C4-2B (cell line): ENCODE data around the gene NYNRIN.

ENCODE experiments used
- ZFX ChIP-seq: fragments of 450-650 bp; IDR thresholded peaks from 2 replicates; pipeline ENCODE4 v1.6.1; 2017
- TF ChIP-seq, protein P1 (sequence below): fragments of 450-650 bp; conservative IDR thresholded peaks from 2 replicates; pipeline ENCODE4 v1.5.1; 2017; ENCODE audit warnings: mild to moderate bottlenecking

DNA sequence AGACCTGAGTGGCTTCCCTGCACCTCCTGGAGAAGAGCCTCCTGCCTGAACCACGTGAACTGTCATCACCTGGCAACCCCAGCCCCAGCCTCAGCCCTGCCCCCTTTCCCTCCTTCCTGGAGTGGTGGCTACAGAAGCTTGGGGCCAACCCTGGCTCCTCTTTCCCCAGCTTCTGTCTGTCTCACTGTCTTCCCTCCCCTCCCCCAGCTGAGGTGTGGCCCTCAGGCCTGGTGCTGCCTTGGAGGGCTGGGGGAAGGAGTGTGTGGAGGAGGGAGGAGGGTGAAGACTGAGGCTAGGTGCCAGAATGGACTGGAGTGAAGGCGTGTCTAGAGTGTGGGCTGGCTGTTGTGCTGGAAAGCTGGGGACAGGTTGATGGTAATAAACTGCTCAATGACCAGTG lies 21.1 kb upstream of the NYNRIN start:
- TF ChIP-seq, protein P1, sequence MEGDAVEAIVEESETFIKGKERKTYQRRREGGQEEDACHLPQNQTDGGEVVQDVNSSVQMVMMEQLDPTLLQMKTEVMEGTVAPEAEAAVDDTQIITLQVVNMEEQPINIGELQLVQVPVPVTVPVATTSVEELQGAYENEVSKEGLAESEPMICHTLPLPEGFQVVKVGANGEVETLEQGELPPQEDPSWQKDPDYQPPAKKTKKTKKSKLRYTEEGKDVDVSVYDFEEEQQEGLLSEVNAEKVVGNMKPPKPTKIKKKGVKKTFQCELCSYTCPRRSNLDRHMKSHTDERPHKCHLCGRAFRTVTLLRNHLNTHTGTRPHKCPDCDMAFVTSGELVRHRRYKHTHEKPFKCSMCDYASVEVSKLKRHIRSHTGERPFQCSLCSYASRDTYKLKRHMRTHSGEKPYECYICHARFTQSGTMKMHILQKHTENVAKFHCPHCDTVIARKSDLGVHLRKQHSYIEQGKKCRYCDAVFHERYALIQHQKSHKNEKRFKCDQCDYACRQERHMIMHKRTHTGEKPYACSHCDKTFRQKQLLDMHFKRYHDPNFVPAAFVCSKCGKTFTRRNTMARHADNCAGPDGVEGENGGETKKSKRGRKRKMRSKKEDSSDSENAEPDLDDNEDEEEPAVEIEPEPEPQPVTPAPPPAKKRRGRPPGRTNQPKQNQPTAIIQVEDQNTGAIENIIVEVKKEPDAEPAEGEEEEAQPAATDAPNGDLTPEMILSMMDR, result no peak
- no peak for TF ChIP-seq ZFX
